H9 (cell line): ENCODE data around the gene CCNYL1. TPM values are rescaled to one million over a fixed set of nuclear protein-coding genes. Genes with fewer than 3 reads are reported as not detected.
A peak's percentile ranks its signal among the peaks of the same experiment; 100 is the strongest.

Experiments used
- DNase-seq: peaks from one replicate; pipeline ENCODE4 v3.0.0-alpha.2; 2017
- H2AFZ ChIP-seq: one replicate; pipeline ENCODE4 v1.6.1; 2013; ENCODE audit warnings: mild to moderate bottlenecking, low read length, control low read depth, moderate library complexity
- H2AK5ac ChIP-seq: 2 replicates; pipeline ENCODE4 v1.6.1; 2013; ENCODE audit warnings: low read length, control low read depth, mixed read lengths; ENCODE audit not compliant: insufficient read length
- H2BK120ac ChIP-seq: one replicate; pipeline ENCODE4 v1.6.1; 2013; ENCODE audit warnings: low read depth, mild to moderate bottlenecking, low read length, control low read depth, inconsistent platforms; ENCODE audit not compliant: poor library complexity, severe bottlenecking
- H2BK12ac ChIP-seq: 2 replicates; pipeline ENCODE4 v1.6.1; 2013; ENCODE audit warnings: low read length, control low read depth, mixed read lengths, low read depth; ENCODE audit not compliant: insufficient read length
- H2BK15ac ChIP-seq: 2 replicates; pipeline ENCODE4 v1.6.1; 2013; ENCODE audit warnings: low read depth, low read length, control low read depth
- H2BK20ac ChIP-seq: one replicate; pipeline ENCODE4 v1.6.1; 2013; ENCODE audit warnings: low read depth, mild to moderate bottlenecking, low read length, control low read depth, inconsistent platforms; ENCODE audit not compliant: poor library complexity, severe bottlenecking
- H2BK5ac ChIP-seq: 2 replicates; pipeline ENCODE4 v1.6.1; 2013; ENCODE audit warnings: low read length, control low read depth, mixed read lengths; ENCODE audit not compliant: insufficient read length
- H3K14ac ChIP-seq: 2 replicates; pipeline ENCODE4 v1.6.1; 2013; ENCODE audit warnings: low read length, control low read depth; ENCODE audit not compliant: insufficient read depth
- H3K18ac ChIP-seq: 2 replicates; pipeline ENCODE4 v1.6.1; 2013; ENCODE audit warnings: low read depth, mild to moderate bottlenecking, mixed read lengths, low read length, control low read depth; ENCODE audit not compliant: insufficient read length
- H3K23ac ChIP-seq: 2 replicates; pipeline ENCODE4 v1.6.1; 2013; ENCODE audit warnings: low read length, control low read depth, mixed read lengths, low read depth; ENCODE audit not compliant: insufficient read length
- H3K23me2 ChIP-seq: 2 replicates; pipeline ENCODE4 v1.6.1; 2013; ENCODE audit warnings: low read depth, mild to moderate bottlenecking, mixed read lengths, low read length, control low read depth; ENCODE audit not compliant: insufficient read length, poor library complexity, severe bottlenecking
- H3K27ac ChIP-seq: 2 replicates; pipeline ENCODE4 v1.5.1; 2013; ENCODE audit warnings: low read length, control low read depth, mixed read lengths, low read depth; ENCODE audit not compliant: insufficient read length
- H3K27me3 ChIP-seq: 2 replicates; pipeline ENCODE4 v1.6.1; 2013; ENCODE audit warnings: low read length, control low read depth, inconsistent platforms; ENCODE audit not compliant: insufficient read depth
- H3K4ac ChIP-seq: 2 replicates; pipeline ENCODE4 v1.6.1; 2013; ENCODE audit warnings: low read depth, mild to moderate bottlenecking, control low read depth, inconsistent platforms, low read length, moderate library complexity
- H3K4me1 ChIP-seq: 2 replicates; pipeline ENCODE4 v1.6.1; 2013; ENCODE audit warnings: low read length, control low read depth, inconsistent platforms; ENCODE audit not compliant: insufficient read depth
- H3K4me2 ChIP-seq: 2 replicates; pipeline ENCODE4 v1.6.1; 2013; ENCODE audit warnings: low read length, control low read depth, mixed read lengths; ENCODE audit not compliant: insufficient read length, insufficient read depth
- H3K56ac ChIP-seq: 2 replicates; pipeline ENCODE4 v1.6.1; 2013; ENCODE audit warnings: low read depth, mild to moderate bottlenecking, mixed read lengths, low read length, control low read depth; ENCODE audit not compliant: insufficient read length
- H3K79me1 ChIP-seq: 2 replicates; pipeline ENCODE4 v1.6.1; 2013; ENCODE audit warnings: low read depth, mild to moderate bottlenecking, moderate library complexity, low read length, control low read depth, inconsistent platforms; ENCODE audit not compliant: insufficient read depth, poor library complexity, severe bottlenecking
- H3K79me2 ChIP-seq: 2 replicates; pipeline ENCODE4 v1.6.1; 2013; ENCODE audit warnings: low read length, control low read depth, inconsistent platforms; ENCODE audit not compliant: insufficient read depth
- H3K9ac ChIP-seq: 2 replicates; pipeline ENCODE4 v1.6.1; 2013; ENCODE audit warnings: low read length, control low read depth, mixed read lengths; ENCODE audit not compliant: insufficient read length; ENCODE audit errors: extremely low read depth
- H3K9me3 ChIP-seq: one replicate; pipeline ENCODE4 v1.6.1; 2013; ENCODE audit warnings: low read depth, low read length, inconsistent platforms; ENCODE audit not compliant: control insufficient read depth
- H3T11ph ChIP-seq: one replicate; pipeline ENCODE4 v1.6.1; 2013; ENCODE audit warnings: mild to moderate bottlenecking, low read length, control low read depth, inconsistent platforms
- H4K20me1 ChIP-seq: one replicate; pipeline ENCODE4 v1.6.1; 2013; ENCODE audit not compliant: control insufficient read depth, insufficient read length, insufficient read depth
- H4K5ac ChIP-seq: 2 replicates; pipeline ENCODE4 v1.6.1; 2013; ENCODE audit warnings: low read depth, mild to moderate bottlenecking, mixed read lengths, low read length, control low read depth; ENCODE audit not compliant: insufficient read length
- H4K8ac ChIP-seq: replicated peaks from 2 replicates; pipeline ENCODE4 v1.6.1; 2013; ENCODE audit warnings: low read length, control low read depth, mixed read lengths, low read depth; ENCODE audit not compliant: insufficient read length
- H4K91ac ChIP-seq: 2 replicates; pipeline ENCODE4 v1.6.1; 2013; ENCODE audit warnings: low read depth, mild to moderate bottlenecking, moderate library complexity, mixed read lengths, low read length, control low read depth; ENCODE audit not compliant: insufficient read length
- H3K27ac Mint-ChIP-seq, 3 experiments: 2 replicates in 2 of 3; 3 replicates in 1 of 3; pipeline ENCODE4 v1.8.0; 2020 to 2021; ENCODE audit warnings: mixed read lengths in 3 of 3, mild to moderate bottlenecking in 1 of 3, moderate library complexity in 1 of 3
- H3K27me3 Mint-ChIP-seq: 2 replicates; pipeline ENCODE4 v1.8.0; 2021; ENCODE audit warnings: low read depth, mild to moderate bottlenecking, moderate library complexity, mixed read lengths
- H3K36me3 Mint-ChIP-seq, 3 experiments: 2 replicates in 2 of 3; 3 replicates in 1 of 3; pipeline ENCODE4 v1.8.0; 2020 to 2021; ENCODE audit warnings: low read depth in 3 of 3, mixed read lengths in 3 of 3; ENCODE audit not compliant: insufficient read depth in 1 of 3
- H3K4me1 Mint-ChIP-seq, 2 experiments: 2 replicates each; pipeline ENCODE4 v1.8.0; 2020; ENCODE audit warnings: mixed read lengths in 2 of 2
- H3K4me3 Mint-ChIP-seq, 2 experiments: 2 replicates in 1 of 2; 3 replicates in 1 of 2; pipeline ENCODE4 v1.8.0; 2020 to 2021; ENCODE audit warnings: mild to moderate bottlenecking in 2 of 2, mixed read lengths in 2 of 2, moderate library complexity in 1 of 2
- H3K9me3 Mint-ChIP-seq, 2 experiments: 2 replicates in 1 of 2; 3 replicates in 1 of 2; pipeline ENCODE4 v1.8.0; 2020; ENCODE audit warnings: mild to moderate bottlenecking in 2 of 2, mixed read lengths in 2 of 2, moderate library complexity in 1 of 2
- CTCF ChIP-seq: fragments of 200-600 bp; sonication (generic); conservative IDR thresholded peaks from 3 replicates; pipeline ENCODE4 v1.8.0; 2021; ENCODE audit warnings: antibody characterized with exemption, mild to moderate bottlenecking
- WGBS: extraction: QIAGEN DNeasy Blood & Tissue Kit; methylation state at CpG from one replicate; pipeline ENCODE4 v1.1.7; 2013; ENCODE audit warnings: missing lambda C conversion rate, low lambda C conversion rate, mixed read lengths; ENCODE audit not compliant: insufficient read length; ENCODE audit errors: extremely low coverage; 5-methylcytosine and 5-hydroxymethylcytosine counted together
- total RNA-seq: library from RNA; stranded (reverse); gene quantifications from 2 replicates; pipeline ENCODE4 v1.2.1, GENCODE V29; 2021

The CCNYL1 gene
- total RNA-seq, 1 experiment from 2014 or later, result 27.0 TPM

- no peak for TF ChIP-seq CTCF
- Histone ChIP-seq H2BK12ac (no peak overlapping the region), H2BK20ac (no peak overlapping the region), H4K8ac (no peak overlapping the region), H4K91ac (no peak overlapping the region), H2BK15ac (no peak overlapping the region), H3K9ac (no peak overlapping the region), H3K27ac (no peak overlapping the region), H3K18ac (no peak overlapping the region), H3K23ac (no peak overlapping the region), H2AK5ac (no peak overlapping the region), H3K23me2 (no peaks in the 10 kb centered on the region), H3K79me2 (no peaks in the 10 kb centered on the region), H3K56ac (no peak overlapping the region), H3K9me3 (no peaks in the 10 kb centered on the region), H4K5ac (no peak overlapping the region), H2BK120ac (no peak overlapping the region), H3K27me3 (no peaks in the 10 kb centered on the region), H2AFZ (no peak overlapping the region), H3T11ph (no peak overlapping the region), H3K4ac (no peak overlapping the region), H3K14ac (no peak overlapping the region), H3K4me2 (no peak overlapping the region), H2BK5ac (no peak overlapping the region), H4K20me1 (no peaks in the 10 kb centered on the region), H3K4me1 (no peaks in the 10 kb centered on the region), H3K79me1 (no peaks in the 10 kb centered on the region)
- Mint-ChIP-seq H3K36me3 (peaks cover 7 to 26% (median 22%) of the 10 kb centered on the region in 3 experiments; a peak in 6 of 7 replicates), H3K4me1 (peaks cover 7 to 9% of the 10 kb centered on the region in 2 experiments), H3K27me3 (no peaks in the 10 kb centered on the region), H3K4me3 (no peak overlapping the region), H3K27ac (peak overlapping the region; percentile 16 to 68 (median 28); a peak in 4 of 7 replicates), H3K9me3 (no peaks in the 10 kb centered on the region)
- no peak for DNase-seq
- no CpG with 5 or more reads among the region's 8 CpGs for WGBS
Observed at GRCh38 chr2:207729465-207729998, 18.1 kb downstream of the CCNYL1 start.
